Astrocyte (in vitro differentiated cells and primary cell): ENCODE data around the gene ZBTB7A.

Source experiments
- CTCF ChIP-seq: IDR thresholded peaks from 2 replicates; pipeline ENCODE4 v1.5.1; 2011; ENCODE audit warnings: low read depth, mild to moderate bottlenecking, inconsistent platforms, low read length, moderate library complexity; ENCODE audit not compliant: insufficient read depth
- EZH2 ChIP-seq: IDR thresholded peaks from 2 replicates; pipeline ENCODE4 v1.6.1; 2012; ENCODE audit warnings: mild to moderate bottlenecking, low read length, inconsistent platforms; ENCODE audit not compliant: insufficient read depth

DNA sequence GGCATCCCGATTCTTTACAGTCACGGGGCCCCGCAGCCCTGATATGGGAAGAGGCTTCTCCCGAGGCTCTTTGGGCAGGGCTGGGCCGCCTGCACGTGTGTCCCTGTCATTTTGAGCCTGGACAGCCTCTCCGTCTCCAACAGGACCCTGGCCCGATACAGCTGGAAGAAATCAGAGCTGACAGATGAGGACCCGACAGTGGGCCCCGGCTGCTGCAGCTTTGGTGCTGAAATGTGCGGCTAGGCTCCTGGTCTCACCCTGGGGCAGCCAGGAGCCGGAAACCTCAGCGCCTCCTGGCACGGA is 55.9 kb downstream of the ZBTB7A start:
- no peak for TF ChIP-seq CTCF
- no peak for TF ChIP-seq EZH2
